Posterior cingulate gyrus (tissue), 11 donors: Measurements from ENCODE around the gene CHST11.
"Not testable (repeated sequence)": the region's sequence is repeated elsewhere in the genome, so short reads cannot be mapped to it uniquely, and the experiment has no call there.

Experiments used
- DNase-seq, 10 donors: peaks; one replicate each; pipeline versions ENCODE4 v3.0.0 to v3.0.0-alpha.2; 2020 to 2021; ENCODE audit warnings: mixed read lengths in 3 of 10
- intact Hi-C: fragments of 100-400 bp; cut with DNase I; formaldehyde crosslinking; loops from one replicate; pipeline ENCODE4 v1.15.1; 2023

The CHST11 gene

GRCh38 chr12:104741497-104742367, 285.0 kb downstream of the CHST11 start:
- intact Hi-C loops = no loop called here
- DNase-seq = peak in 1 of 10 donors; percentile 36

GRCh38 chr12:104742551-104743201, 285.9 kb downstream of the CHST11 start:
- intact Hi-C loops = no loop called here
- peak; percentile 43 to 93 (median 65) for DNase-seq

GRCh38 chr12:104743202-104743580, 286.4 kb downstream of the CHST11 start:
- intact Hi-C loops = no loop called here
- DNase-seq = no peak

- DNase-seq, intact Hi-C loops: not testable (repeated sequence)
Observed at GRCh38 chr12:104743753-104744548, 287.2 kb downstream of the CHST11 start.

- intact Hi-C loops = no loop called here
- no peak for DNase-seq
Observed at GRCh38 chr12:104746467-104747088, 289.8 kb downstream of the CHST11 start.

GRCh38 chr12:104747330-104747729, 290.6 kb downstream of the CHST11 start:
- intact Hi-C loops = no loop called here
- DNase-seq = no peak

GRCh38 chr12:104747955-104748354, 291.2 kb downstream of the CHST11 start:
- intact Hi-C loops = no loop called here
- no peak for DNase-seq

- no peak for DNase-seq
- intact Hi-C loops = no loop called here
Observed at GRCh38 chr12:104748356-104748755, 291.6 kb downstream of the CHST11 start.

- intact Hi-C loops = no loop called here
- DNase-seq = no peak
Observed at GRCh38 chr12:104748790-104749189, 292.0 kb downstream of the CHST11 start.

GRCh38 chr12:104749545-104749944, 292.8 kb downstream of the CHST11 start:
- DNase-seq = no peak
- intact Hi-C loops = no loop called here

- DNase-seq = no peak
- intact Hi-C loops = no loop called here
Observed at GRCh38 chr12:104750061-104750460, 293.3 kb downstream of the CHST11 start.

- DNase-seq = no peak
- intact Hi-C loops = no loop called here
Observed at GRCh38 chr12:104751120-104751519, 294.4 kb downstream of the CHST11 start.

- no peak for DNase-seq
- intact Hi-C loops = no loop called here
Observed at GRCh38 chr12:104751594-104751993, 294.8 kb downstream of the CHST11 start.

- DNase-seq = no peak
- intact Hi-C loops = no loop called here
Observed at GRCh38 chr12:104752016-104752415, 295.3 kb downstream of the CHST11 start.

- no peak for DNase-seq
- intact Hi-C loops = no loop called here
Observed at GRCh38 chr12:104752881-104753280, 296.1 kb downstream of the CHST11 start.

- DNase-seq = no peak
- intact Hi-C loops = no loop called here
Observed at GRCh38 chr12:104756901-104757300, 300.2 kb downstream of the CHST11 start.

GRCh38 chr12:104758771-104759170, 302.0 kb downstream of the CHST11 start:
- intact Hi-C loops = no loop called here
- DNase-seq = no peak

GRCh38 chr12:104761091-104761490, 304.3 kb downstream of the CHST11 start:
- DNase-seq = no peak
- intact Hi-C loops = no loop called here

GRCh38 chr12:104761611-104762010, 304.9 kb downstream of the CHST11 start:
- intact Hi-C loops = no loop called here
- DNase-seq = no peak

GRCh38 chr12:104763168-104763805, 306.5 kb downstream of the CHST11 start:
- DNase-seq = no peak
- intact Hi-C loops = no loop called here
